Adrenal gland (tissue), 5 donors: Measurements from ENCODE around the gene PDLIM5.

ENCODE experiments used
- CTCF ChIP-seq, 6 experiments: fragments of 450-650 bp in 4 of 6; fragments of 200-600 bp in 2 of 6; sonication (generic) in 1 of 6; IDR thresholded peaks; 1 replicate in 5 of 6; 2 replicates in 1 of 6; pipeline versions ENCODE4 v1.5.1 to v1.8.0; 2016 to 2021; ENCODE audit warnings: antibody characterized with exemption in 6 of 6, mild to moderate bottlenecking in 2 of 6, moderate library complexity in 1 of 6
- POLR2A ChIP-seq, 2 donors: fragments of 450-650 bp; IDR thresholded peaks; one replicate each; pipeline ENCODE4 v1.6.1; 2017; ENCODE audit warnings: antibody characterized with exemption in 2 of 2, mild to moderate bottlenecking in 2 of 2, moderate library complexity in 1 of 2
- donor health status: DM: no; HTN: no; CAD: no.

- no peak for TF ChIP-seq CTCF (IDR thresholded peaks at IDR 0.05)
- no peak for TF ChIP-seq POLR2A (IDR thresholded peaks at IDR 0.05)
Observed at GRCh38 chr4:94457692-94458106, 6.0 kb downstream of the PDLIM5 start.
